ENCODE measurements around the gene REG1B.

- no peak for TF ChIP-seq EZH2phosphoT487 (IDR thresholded peaks at IDR 0.05; ENCODE audit: borderline replicate concordance, low read depth, low read length)
- TF ChIP-seq, protein P1, sequence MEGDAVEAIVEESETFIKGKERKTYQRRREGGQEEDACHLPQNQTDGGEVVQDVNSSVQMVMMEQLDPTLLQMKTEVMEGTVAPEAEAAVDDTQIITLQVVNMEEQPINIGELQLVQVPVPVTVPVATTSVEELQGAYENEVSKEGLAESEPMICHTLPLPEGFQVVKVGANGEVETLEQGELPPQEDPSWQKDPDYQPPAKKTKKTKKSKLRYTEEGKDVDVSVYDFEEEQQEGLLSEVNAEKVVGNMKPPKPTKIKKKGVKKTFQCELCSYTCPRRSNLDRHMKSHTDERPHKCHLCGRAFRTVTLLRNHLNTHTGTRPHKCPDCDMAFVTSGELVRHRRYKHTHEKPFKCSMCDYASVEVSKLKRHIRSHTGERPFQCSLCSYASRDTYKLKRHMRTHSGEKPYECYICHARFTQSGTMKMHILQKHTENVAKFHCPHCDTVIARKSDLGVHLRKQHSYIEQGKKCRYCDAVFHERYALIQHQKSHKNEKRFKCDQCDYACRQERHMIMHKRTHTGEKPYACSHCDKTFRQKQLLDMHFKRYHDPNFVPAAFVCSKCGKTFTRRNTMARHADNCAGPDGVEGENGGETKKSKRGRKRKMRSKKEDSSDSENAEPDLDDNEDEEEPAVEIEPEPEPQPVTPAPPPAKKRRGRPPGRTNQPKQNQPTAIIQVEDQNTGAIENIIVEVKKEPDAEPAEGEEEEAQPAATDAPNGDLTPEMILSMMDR (conservative IDR thresholded peaks at IDR 0.05; ENCODE audit: low read length) = no peak
Measured at GRCh38 chr2:79124907-79125720, 37.3 kb upstream of the REG1B start.
